Breast epithelium (tissue), 4 donors: Measurements from ENCODE around the gene SNX2. TPM values are rescaled to one million over a fixed set of nuclear protein-coding genes. Genes with fewer than 3 reads are reported as not detected.

ENCODE experiments used
- DNase-seq, 2 donors: peaks; one replicate each; pipeline ENCODE4 v3.0.0-alpha.2; 2019; ENCODE audit warnings: low spot score in 2 of 2
- H3K27ac ChIP-seq, 2 donors: fragments of 200-600 bp; sonication (generic) in 1 of 2; one replicate each; pipeline ENCODE4 v1.5.1; 2016 to 2019; ENCODE audit warnings: mild to moderate bottlenecking in 1 of 2
- H3K27me3 ChIP-seq, 2 donors: fragments of 200-600 bp; sonication (generic) in 1 of 2; one replicate each; pipeline versions ENCODE4 v1.5.1 to v1.6.0; 2017 to 2019; ENCODE audit warnings: control low read depth in 1 of 2, mild to moderate bottlenecking in 1 of 2
- H3K36me3 ChIP-seq: fragments of 200-600 bp; one replicate; pipeline ENCODE4 v1.5.1; 2019
- H3K4me1 ChIP-seq, 2 donors: fragments of 200-600 bp; sonication (generic); one replicate each; pipeline ENCODE4 v1.5.1; 2016 to 2019; ENCODE audit warnings: control low read depth in 1 of 2
- H3K4me3 ChIP-seq, 3 donors: fragments of 200-600 bp; sonication (generic); 1 replicate in 2 of 3; 2 replicates in 1 of 3; pipeline ENCODE4 v1.5.1; 2016 to 2019; ENCODE audit warnings: mild to moderate bottlenecking in 3 of 3, moderate library complexity in 2 of 3
- H3K9me3 ChIP-seq, 2 donors: fragments of 200-600 bp; sonication (generic) in 1 of 2; one replicate each; pipeline ENCODE4 v1.5.1; 2016 to 2019; ENCODE audit warnings: control low read depth in 1 of 2
- CTCF ChIP-seq, 3 donors: fragments of 450-650 bp; IDR thresholded peaks; one replicate each; pipeline ENCODE4 v1.5.1; 2016 to 2017; ENCODE audit warnings: antibody characterized with exemption in 3 of 3, mild to moderate bottlenecking in 3 of 3, moderate library complexity in 3 of 3
- POLR2A ChIP-seq: fragments of 450-650 bp; IDR thresholded peaks from one replicate; pipeline ENCODE4 v1.6.1; 2016; ENCODE audit warnings: antibody characterized with exemption, mild to moderate bottlenecking, moderate library complexity
- POLR2AphosphoS5 ChIP-seq, 3 donors: sonication (generic); formaldehyde crosslinking; IDR thresholded peaks; one replicate each; pipeline ENCODE4 v1.6.1; 2017; ENCODE audit warnings: antibody characterized with exemption in 3 of 3
- intact Hi-C: fragments of 100-400 bp; cut with DNase I; formaldehyde crosslinking; loops from one replicate; pipeline ENCODE4 v1.15.1; 2023; ENCODE audit warnings: low total_unique reads
- total RNA-seq, 3 donors: library from RNA; depleted of rRNA; stranded (reverse); fragments of >200 nt; gene quantifications; one replicate each; pipeline ENCODE4 v1.1.0, GENCODE V29; 2016

The SNX2 gene
- total RNA-seq, 3 donors from 2014 or later: 75.7 to 102 (median 79.8) TPM

- H3K4me1 ChIP-seq: no peaks in the 10 kb centered on the region
- intact Hi-C loops: no loop called here
- peaks cover 5 to 10% of the 10 kb centered on the region in 2 donors for H3K9me3 ChIP-seq
- TF ChIP-seq CTCF (IDR thresholded peaks at IDR 0.05) (no peak), POLR2AphosphoS5 (IDR thresholded peaks at IDR 0.05) (no peak), POLR2A (no peak)
- H3K27ac ChIP-seq: no peak overlapping the region
- H3K4me3 ChIP-seq: no peak overlapping the region
- no peaks in the 10 kb centered on the region for H3K36me3 ChIP-seq
- H3K27me3 ChIP-seq: no peaks in the 10 kb centered on the region
- DNase-seq: no peak
Measured at GRCh38 chr5:122788371-122788770, 13.5 kb downstream of the SNX2 start.

- H3K27me3 ChIP-seq: no peaks in the 10 kb centered on the region
- H3K4me3 ChIP-seq: no peak overlapping the region
- no peak overlapping the region for H3K27ac ChIP-seq
- TF ChIP-seq POLR2AphosphoS5 (IDR thresholded peaks at IDR 0.05) (no peak), POLR2A (no peak), CTCF (IDR thresholded peaks at IDR 0.05) (no peak)
- H3K4me1 ChIP-seq: no peaks in the 10 kb centered on the region
- DNase-seq: no peak
- intact Hi-C loops: no loop called here
- no peaks in the 10 kb centered on the region for H3K36me3 ChIP-seq
- peaks cover 5 to 10% of the 10 kb centered on the region in 2 donors for H3K9me3 ChIP-seq
Measured at GRCh38 chr5:122788996-122789395, 14.1 kb downstream of the SNX2 start.

GRCh38 chr5:122789461-122790171 lies 14.7 kb downstream of the SNX2 start:
- intact Hi-C loops: no loop called here
- H3K27me3 ChIP-seq: no peaks in the 10 kb centered on the region
- no peak for DNase-seq
- H3K4me1 ChIP-seq: no peaks in the 10 kb centered on the region
- no peak for TF ChIP-seq POLR2AphosphoS5 (IDR thresholded peaks at IDR 0.05)
- no peak for TF ChIP-seq POLR2A
- TF ChIP-seq CTCF (IDR thresholded peaks at IDR 0.05): no peak
- no peak overlapping the region for H3K4me3 ChIP-seq
- no peaks in the 10 kb centered on the region for H3K36me3 ChIP-seq
- H3K9me3 ChIP-seq: peaks cover 5 to 10% of the 10 kb centered on the region in 2 donors
- no peak overlapping the region for H3K27ac ChIP-seq

- Histone ChIP-seq H3K27ac (no peak overlapping the region), H3K27me3 (no peaks in the 10 kb centered on the region), H3K36me3 (no peaks in the 10 kb centered on the region), H3K4me3 (no peak overlapping the region), H3K4me1 (no peaks in the 10 kb centered on the region), H3K9me3 (peaks cover 0 to 10% of the 10 kb centered on the region in 2 donors)
- intact Hi-C loops: no loop called here
- no peak for TF ChIP-seq POLR2AphosphoS5 (IDR thresholded peaks at IDR 0.05)
- no peak for TF ChIP-seq POLR2A
- TF ChIP-seq CTCF (IDR thresholded peaks at IDR 0.05): no peak
- DNase-seq: no peak
Measured at GRCh38 chr5:122790354-122791103, 15.6 kb downstream of the SNX2 start.

GRCh38 chr5:122805481-122805880 lies 30.6 kb downstream of the SNX2 start:
- intact Hi-C loops: no loop called here
- no peak for TF ChIP-seq POLR2A
- Histone ChIP-seq H3K4me1 (no peaks in the 10 kb centered on the region), H3K27ac (no peak overlapping the region), H3K27me3 (no peaks in the 10 kb centered on the region), H3K36me3 (no peaks in the 10 kb centered on the region), H3K4me3 (no peak overlapping the region), H3K9me3 (no peaks in the 10 kb centered on the region)
- DNase-seq: no peak
